Measurements from ENCODE around the gene RBPJ. TPM values are rescaled to one million over a fixed set of nuclear protein-coding genes. Genes with fewer than 3 reads are reported as not detected.

The RBPJ gene
- polyA plus RNA-seq (2013, experiment 1 of 2), result 77.2 TPM
- polyA plus RNA-seq (2013, experiment 2 of 2), result 77.5 TPM

DNA sequence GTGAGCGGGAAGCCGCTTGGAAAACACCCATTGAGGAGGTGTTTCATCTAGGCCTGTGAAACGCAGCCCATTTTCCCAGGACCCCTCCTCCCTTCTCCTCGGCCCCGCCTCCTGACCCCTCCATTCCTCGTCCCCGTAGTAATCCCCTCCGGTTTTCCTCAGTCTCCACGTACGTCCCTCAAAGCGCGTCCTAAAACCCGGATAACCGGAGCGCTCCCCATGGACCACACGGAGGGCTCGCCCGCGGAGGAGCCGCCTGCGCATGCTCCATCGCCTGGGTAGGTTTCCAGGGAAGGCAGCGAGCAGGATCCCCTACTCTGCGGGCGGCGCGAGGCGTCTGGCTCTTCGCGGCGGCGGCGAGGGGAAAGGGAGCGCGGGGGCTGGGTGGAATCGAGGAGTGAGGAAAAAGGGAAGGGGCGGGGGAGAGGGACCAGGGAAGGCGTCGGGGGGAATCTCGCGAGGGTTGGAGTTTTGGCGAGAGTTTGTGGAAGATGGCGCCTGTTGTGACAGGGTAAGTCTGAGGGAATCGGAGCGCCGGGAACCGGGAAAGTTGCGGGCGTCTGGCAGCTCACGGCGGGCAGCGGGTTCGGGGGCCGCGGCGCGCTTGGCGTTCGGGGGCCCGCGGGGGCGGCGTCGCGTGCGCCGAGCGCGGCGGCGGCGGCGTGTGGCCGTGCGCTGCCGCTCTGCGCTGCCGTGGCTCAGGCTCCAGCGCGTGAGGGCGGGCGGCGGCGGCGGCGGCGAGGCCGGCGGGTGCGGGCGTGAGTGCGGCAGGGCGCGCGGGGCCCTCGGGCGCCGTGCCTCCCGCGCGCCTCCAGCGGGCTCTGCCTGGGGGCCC is at the start of gene RBPJ:
RBPJ (plus strand) TSS at position 477 of the 835 bp plus-strand sequence; CDS start at position 492, 15 bp downstream.
- H3K4me3 ChIP-seq (ENCODE audit: low read length), result peak within 1 kb of the TSS; percentile 89

DNA sequence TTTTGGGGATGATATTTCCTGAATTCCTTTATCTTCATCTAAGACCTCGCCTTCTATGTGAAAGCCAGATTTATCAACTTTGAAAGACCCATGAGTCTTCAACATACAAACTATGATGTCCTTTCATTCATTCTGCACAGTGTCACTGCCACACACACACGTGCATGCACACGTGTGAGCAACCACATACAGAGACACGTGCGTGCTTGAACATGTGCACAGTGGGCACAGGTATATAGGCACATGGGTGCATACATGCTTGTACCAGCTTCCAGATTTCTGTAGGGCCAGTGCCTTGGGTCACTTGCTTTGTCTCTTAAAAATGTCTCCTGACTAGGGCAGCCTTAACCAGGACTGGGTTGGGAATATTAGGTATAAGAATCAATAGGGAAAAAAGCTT is 49.1 kb upstream of the RBPJ start:
- H3K4me2 ChIP-seq (ENCODE audit: low read length), result no peak overlapping the region
- no peak overlapping the region for H3K56ac ChIP-seq (ENCODE audit: low read length)
- no CpG with 5 or more reads among the region's 5 CpGs for WGBS (ENCODE audit: extremely low coverage, insufficient coverage, low lambda C conversion rate)
- no peak overlapping the region for H3K27ac ChIP-seq (ENCODE audit: low read depth, low read length)
- H3K27me3 ChIP-seq (ENCODE audit: insufficient read depth, low read length, poor library complexity), result no peaks in the 10 kb centered on the region
- H2AK5ac ChIP-seq (ENCODE audit: low read length), result no peak overlapping the region
- H3K4me1 ChIP-seq (ENCODE audit: control insufficient read depth, low read depth, low read length), result no peaks in the 10 kb centered on the region
- no peak overlapping the region for H3K4ac ChIP-seq (ENCODE audit: low read depth, low read length)
- H3K79me1 ChIP-seq (ENCODE audit: low read length), result no peaks in the 10 kb centered on the region
- H4K8ac ChIP-seq (ENCODE audit: low read depth, low read length), result no peak overlapping the region
- no peak overlapping the region for H3K9ac ChIP-seq (ENCODE audit: low read length)
- H3K4me3 ChIP-seq (ENCODE audit: low read length), result no peak overlapping the region
- H2BK120ac ChIP-seq (ENCODE audit: low read depth, low read length), result no peak overlapping the region
- no peak overlapping the region for H4K5ac ChIP-seq (ENCODE audit: low read length)
- H3K23ac ChIP-seq (ENCODE audit: low read length), result no peak overlapping the region
- H3K79me2 ChIP-seq (ENCODE audit: control insufficient read depth, insufficient read depth, low read length), result no peaks in the 10 kb centered on the region
- no peaks in the 10 kb centered on the region for H3K36me3 ChIP-seq (ENCODE audit: control insufficient read depth, insufficient read depth, low read length)
- no peak overlapping the region for H2BK15ac ChIP-seq (replicated peaks; ENCODE audit: low read depth)
- H2BK5ac ChIP-seq (ENCODE audit: low read length), result no peak overlapping the region
- no peak for DNase-seq
- H3K18ac ChIP-seq (ENCODE audit: low read length), result no peak overlapping the region

More for the DNA sequence above, at the start of gene RBPJ:
- H4K5ac ChIP-seq (ENCODE audit: low read length), result no peak within 1 kb of the TSS
- H3K4me2 ChIP-seq (ENCODE audit: low read length), result peak within 1 kb of the TSS; percentile 83
- peak within 1 kb of the TSS; percentile 53 for H3K23ac ChIP-seq (ENCODE audit: low read length)
- H3K4ac ChIP-seq (ENCODE audit: low read depth, low read length), result peak within 1 kb of the TSS; percentile 60
- peak within 1 kb of the TSS; percentile 98 for H3K56ac ChIP-seq (ENCODE audit: low read length)
- no peak within 1 kb of the TSS for H2AK5ac ChIP-seq (ENCODE audit: low read length)
- H3K9ac ChIP-seq (ENCODE audit: low read length), result peak within 1 kb of the TSS; percentile 93
- H3K4me1 ChIP-seq (ENCODE audit: control insufficient read depth, low read depth, low read length), result peaks cover 5% of the 10 kb centered on the region
- no CpG with 5 or more reads among the region's 102 CpGs for WGBS (ENCODE audit: extremely low coverage, insufficient coverage, low lambda C conversion rate)
- H3K36me3 ChIP-seq (ENCODE audit: control insufficient read depth, insufficient read depth, low read length), result no peaks in the 10 kb centered on the region
- H2BK5ac ChIP-seq (ENCODE audit: low read length), result peak within 1 kb of the TSS; percentile 61
- peak within 1 kb of the TSS; percentile 97 for H3K27ac ChIP-seq (ENCODE audit: low read depth, low read length)
- H2BK15ac ChIP-seq (replicated peaks; ENCODE audit: low read depth), result no peak within 1 kb of the TSS
- peak; percentile 99 for DNase-seq
- H4K8ac ChIP-seq (ENCODE audit: low read depth, low read length), result peak within 1 kb of the TSS; percentile 77
- peaks cover 3% of the 10 kb centered on the region for H3K79me1 ChIP-seq (ENCODE audit: low read length)
- H3K27me3 ChIP-seq (ENCODE audit: insufficient read depth, low read length, poor library complexity), result no peaks in the 10 kb centered on the region
- no peak within 1 kb of the TSS for H2BK120ac ChIP-seq (ENCODE audit: low read depth, low read length)
- H3K18ac ChIP-seq (ENCODE audit: low read length), result peak within 1 kb of the TSS; percentile 89
- H3K79me2 ChIP-seq (ENCODE audit: control insufficient read depth, insufficient read depth, low read length), result peaks cover 39% of the 10 kb centered on the region

DNA sequence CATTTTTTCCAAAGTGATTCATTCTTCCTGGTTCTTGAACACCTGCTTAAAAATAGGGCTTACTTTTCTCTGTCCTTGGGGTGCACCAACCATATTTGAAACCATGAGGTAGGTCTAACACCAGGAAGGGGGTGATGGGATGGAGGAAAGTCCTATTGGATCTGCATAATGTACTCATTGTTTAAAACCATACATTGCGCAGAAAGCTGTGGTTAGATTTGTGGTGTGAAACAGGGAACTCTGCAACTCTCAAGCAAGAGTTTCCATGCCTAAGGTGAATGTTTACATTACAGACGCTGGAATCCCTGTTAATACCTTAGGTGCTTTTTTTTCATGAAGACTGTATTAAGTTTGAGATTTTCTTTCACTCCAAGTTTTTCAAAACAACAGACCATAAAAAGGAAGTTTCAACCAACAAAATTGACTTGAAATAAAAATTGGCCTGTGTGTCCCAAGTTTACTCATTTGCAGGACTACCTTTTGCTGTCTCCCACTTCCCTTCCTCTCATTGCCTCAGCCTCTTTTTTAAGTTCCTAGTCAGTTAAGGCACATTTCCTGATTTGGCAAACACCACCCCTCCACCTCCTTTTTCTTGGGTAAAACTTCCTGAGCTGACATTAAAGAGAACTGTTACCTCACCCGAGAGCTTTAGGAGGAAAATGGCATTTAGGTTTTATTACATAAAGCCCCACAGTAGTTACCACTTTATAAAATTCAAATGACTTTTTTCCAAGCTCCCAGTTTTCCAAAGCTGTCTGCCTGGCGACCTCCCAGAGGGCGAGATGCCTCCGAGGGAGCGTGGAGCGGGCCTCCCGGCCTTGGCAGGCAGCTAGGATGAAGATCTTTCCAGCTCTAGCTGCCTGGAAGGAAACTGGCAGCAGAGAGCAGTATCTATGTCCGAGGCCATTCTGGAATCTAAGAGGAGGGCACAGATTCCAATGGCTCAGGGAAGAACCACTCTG is 47.9 kb upstream of the RBPJ start:
- Histone ChIP-seq H2BK120ac (ENCODE audit: low read depth, low read length) (no peak overlapping the region), H3K4ac (ENCODE audit: low read depth, low read length) (no peak overlapping the region), H2AK5ac (ENCODE audit: low read length) (no peak overlapping the region), H3K27me3 (ENCODE audit: insufficient read depth, low read length, poor library complexity) (no peaks in the 10 kb centered on the region), H3K9ac (ENCODE audit: low read length) (no peak overlapping the region), H3K79me2 (ENCODE audit: control insufficient read depth, insufficient read depth, low read length) (no peaks in the 10 kb centered on the region), H3K36me3 (ENCODE audit: control insufficient read depth, insufficient read depth, low read length) (no peaks in the 10 kb centered on the region), H3K27ac (ENCODE audit: low read depth, low read length) (no peak overlapping the region), H3K79me1 (ENCODE audit: low read length) (no peaks in the 10 kb centered on the region), H3K56ac (ENCODE audit: low read length) (no peak overlapping the region), H3K4me3 (ENCODE audit: low read length) (no peak overlapping the region), H2BK15ac (replicated peaks; ENCODE audit: low read depth) (no peak overlapping the region), H4K5ac (ENCODE audit: low read length) (no peak overlapping the region), H3K23ac (ENCODE audit: low read length) (no peak overlapping the region), H2BK5ac (ENCODE audit: low read length) (no peak overlapping the region), H3K4me1 (ENCODE audit: control insufficient read depth, low read depth, low read length) (no peaks in the 10 kb centered on the region), H3K18ac (ENCODE audit: low read length) (no peak overlapping the region), H4K8ac (ENCODE audit: low read depth, low read length) (no peak overlapping the region), H3K4me2 (ENCODE audit: low read length) (no peak overlapping the region)
- DNase-seq, result no peak
- WGBS (ENCODE audit: extremely low coverage, insufficient coverage, low lambda C conversion rate), result no CpG with 5 or more reads among the region's 10 CpGs

DNA sequence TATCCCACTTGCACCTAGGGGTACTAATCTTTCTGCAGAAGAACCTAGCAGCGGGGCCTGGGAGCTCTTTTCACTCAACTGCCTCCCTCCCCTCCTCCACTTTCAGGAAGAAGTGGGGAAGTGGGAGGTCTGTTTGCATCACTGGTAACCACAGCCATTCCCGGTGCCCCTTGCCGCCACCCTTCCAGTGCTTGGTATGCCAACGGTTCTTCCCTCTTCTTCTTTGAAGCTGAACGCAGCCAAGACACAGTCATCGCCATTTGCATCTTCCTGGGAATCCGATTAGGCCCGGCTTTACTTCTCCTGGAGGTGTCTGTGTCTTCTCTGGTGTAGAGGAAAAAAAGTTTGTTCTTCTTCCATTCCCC is 47.2 kb upstream of the RBPJ start:
- Histone ChIP-seq H3K27ac (ENCODE audit: low read depth, low read length) (no peak overlapping the region), H3K9ac (ENCODE audit: low read length) (no peak overlapping the region), H2AK5ac (ENCODE audit: low read length) (no peak overlapping the region), H3K79me2 (ENCODE audit: control insufficient read depth, insufficient read depth, low read length) (no peaks in the 10 kb centered on the region), H3K36me3 (ENCODE audit: control insufficient read depth, insufficient read depth, low read length) (no peaks in the 10 kb centered on the region), H3K4me1 (ENCODE audit: control insufficient read depth, low read depth, low read length) (no peaks in the 10 kb centered on the region), H3K23ac (ENCODE audit: low read length) (no peak overlapping the region), H3K4me2 (ENCODE audit: low read length) (no peak overlapping the region), H2BK120ac (ENCODE audit: low read depth, low read length) (no peak overlapping the region), H3K27me3 (ENCODE audit: insufficient read depth, low read length, poor library complexity) (no peaks in the 10 kb centered on the region), H3K18ac (ENCODE audit: low read length) (no peak overlapping the region), H2BK15ac (replicated peaks; ENCODE audit: low read depth) (no peak overlapping the region), H4K8ac (ENCODE audit: low read depth, low read length) (no peak overlapping the region), H2BK5ac (ENCODE audit: low read length) (no peak overlapping the region), H3K56ac (ENCODE audit: low read length) (no peak overlapping the region), H3K79me1 (ENCODE audit: low read length) (no peaks in the 10 kb centered on the region), H3K4me3 (ENCODE audit: low read length) (no peak overlapping the region), H4K5ac (ENCODE audit: low read length) (no peak overlapping the region), H3K4ac (ENCODE audit: low read depth, low read length) (no peak overlapping the region)
- DNase-seq, result peak; percentile 43
- WGBS (ENCODE audit: extremely low coverage, insufficient coverage, low lambda C conversion rate), result no CpG with 5 or more reads among the region's 8 CpGs

DNA sequence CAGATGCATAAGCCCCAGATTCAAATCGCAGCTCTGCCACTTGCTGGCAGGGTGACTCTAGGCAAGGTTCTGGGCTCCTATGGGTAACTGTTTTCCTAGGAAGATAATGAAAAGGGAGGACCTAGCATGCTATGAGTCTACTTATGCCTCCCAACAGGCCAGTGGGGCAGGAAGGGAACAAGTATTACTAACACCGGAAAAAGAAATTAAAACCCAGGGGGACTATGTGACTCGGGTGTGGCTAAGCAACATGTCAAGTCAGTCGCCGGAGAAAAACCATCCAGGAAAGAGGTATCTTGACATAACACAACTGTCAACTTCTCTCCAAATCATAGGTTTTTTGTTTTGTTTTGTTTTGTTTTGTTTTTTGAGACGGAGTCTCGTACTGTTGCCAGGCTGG is 45.5 kb upstream of the RBPJ start:
- Histone ChIP-seq H3K18ac (ENCODE audit: low read length) (no peak overlapping the region), H3K36me3 (ENCODE audit: control insufficient read depth, insufficient read depth, low read length) (no peaks in the 10 kb centered on the region), H3K4ac (ENCODE audit: low read depth, low read length) (no peak overlapping the region), H2AK5ac (ENCODE audit: low read length) (no peak overlapping the region), H2BK15ac (replicated peaks; ENCODE audit: low read depth) (no peak overlapping the region), H3K9ac (ENCODE audit: low read length) (no peak overlapping the region), H3K27me3 (ENCODE audit: insufficient read depth, low read length, poor library complexity) (no peaks in the 10 kb centered on the region), H3K79me2 (ENCODE audit: control insufficient read depth, insufficient read depth, low read length) (no peaks in the 10 kb centered on the region), H3K4me1 (ENCODE audit: control insufficient read depth, low read depth, low read length) (no peaks in the 10 kb centered on the region), H3K4me2 (ENCODE audit: low read length) (no peak overlapping the region), H3K56ac (ENCODE audit: low read length) (no peak overlapping the region), H4K8ac (ENCODE audit: low read depth, low read length) (no peak overlapping the region), H4K5ac (ENCODE audit: low read length) (no peak overlapping the region), H3K79me1 (ENCODE audit: low read length) (no peaks in the 10 kb centered on the region), H3K23ac (ENCODE audit: low read length) (no peak overlapping the region), H2BK120ac (ENCODE audit: low read depth, low read length) (no peak overlapping the region), H2BK5ac (ENCODE audit: low read length) (no peak overlapping the region), H3K27ac (ENCODE audit: low read depth, low read length) (no peak overlapping the region), H3K4me3 (ENCODE audit: low read length) (no peak overlapping the region)
- WGBS (ENCODE audit: extremely low coverage, insufficient coverage, low lambda C conversion rate), result no CpG with 5 or more reads among the region's 7 CpGs
- no peak for DNase-seq
